Measurements from ENCODE around the gene WDR90.

Gene WDR90

DNA sequence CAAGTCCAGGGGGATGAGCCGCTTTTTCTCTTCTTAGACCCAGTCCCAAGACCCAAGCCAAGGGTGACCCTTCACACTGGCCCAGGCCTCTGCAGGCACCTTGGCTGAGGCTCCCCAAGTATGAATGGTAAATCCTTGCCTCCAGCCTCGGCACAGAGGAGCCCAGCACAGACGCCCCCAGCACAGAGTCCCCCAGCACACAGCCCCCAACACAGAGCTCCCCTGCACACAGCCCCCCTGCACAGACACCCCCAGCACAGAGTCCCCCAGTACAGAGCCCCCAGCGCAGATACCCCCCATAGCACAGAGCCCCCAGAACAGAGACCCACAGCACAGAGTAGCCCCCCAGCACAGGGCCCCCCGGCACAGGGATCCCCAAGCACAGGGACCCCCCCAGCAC lies 8.6 kb upstream of the WDR90 start:
- no peak for DNase-seq

GRCh38 chr16:641326-642188 lies 7.6 kb upstream of the WDR90 start, which contains the start of gene MCRIP2:
TSS of gene MCRIP2 (plus strand) at chr16:641828. CDS start at chr16:641992, 164 bp downstream.
- DNase-seq, result peak; percentile 80

GRCh38 chr16:642189-643049 lies 6.7 kb upstream of the WDR90 start:
- no peak for DNase-seq

DNA sequence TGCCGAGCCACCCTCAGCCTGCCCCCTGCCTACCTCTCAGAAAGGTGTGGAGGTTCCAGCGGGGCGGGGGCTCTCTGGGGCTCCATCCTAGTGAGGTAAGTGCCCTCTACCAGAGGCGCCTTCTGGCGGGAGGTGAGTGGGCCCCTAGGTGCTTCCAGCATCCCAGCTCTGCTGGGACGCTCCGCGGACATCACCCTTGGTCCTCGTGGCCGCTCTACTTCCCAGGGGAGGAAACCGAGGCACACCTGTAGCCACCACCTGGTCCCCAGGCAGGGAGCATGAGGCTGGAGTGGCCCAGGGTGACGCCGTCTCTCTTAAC lies 6.2 kb upstream of the WDR90 start:
- DNase-seq, result no peak

DNA sequence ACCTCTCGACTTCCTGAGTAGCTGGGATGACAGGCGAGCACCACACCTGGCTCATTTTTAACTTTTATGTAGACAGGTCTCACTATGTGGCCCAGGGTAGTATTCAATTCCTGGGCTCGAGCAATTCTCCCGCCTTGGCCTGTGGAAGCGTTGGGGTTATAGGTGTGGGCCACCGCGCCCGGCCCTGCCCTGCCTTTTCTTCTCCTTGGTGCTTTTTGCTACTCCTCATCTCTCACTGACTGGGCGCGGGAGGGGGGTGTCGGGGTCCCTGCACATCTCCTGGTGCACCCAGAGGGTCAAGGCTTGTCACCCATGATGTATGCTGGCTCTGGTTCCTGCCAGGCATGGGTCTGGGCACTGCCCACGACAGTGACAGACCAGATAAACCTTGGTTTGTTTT lies 4.6 kb upstream of the WDR90 start:
- DNase-seq, result no peak

- DNase-seq, result no peak
Measured at GRCh38 chr16:645852-646678, 3.1 kb upstream of the WDR90 start.

GRCh38 chr16:646679-647172 lies 2.4 kb upstream of the WDR90 start:
- DNase-seq, result no peak

DNA sequence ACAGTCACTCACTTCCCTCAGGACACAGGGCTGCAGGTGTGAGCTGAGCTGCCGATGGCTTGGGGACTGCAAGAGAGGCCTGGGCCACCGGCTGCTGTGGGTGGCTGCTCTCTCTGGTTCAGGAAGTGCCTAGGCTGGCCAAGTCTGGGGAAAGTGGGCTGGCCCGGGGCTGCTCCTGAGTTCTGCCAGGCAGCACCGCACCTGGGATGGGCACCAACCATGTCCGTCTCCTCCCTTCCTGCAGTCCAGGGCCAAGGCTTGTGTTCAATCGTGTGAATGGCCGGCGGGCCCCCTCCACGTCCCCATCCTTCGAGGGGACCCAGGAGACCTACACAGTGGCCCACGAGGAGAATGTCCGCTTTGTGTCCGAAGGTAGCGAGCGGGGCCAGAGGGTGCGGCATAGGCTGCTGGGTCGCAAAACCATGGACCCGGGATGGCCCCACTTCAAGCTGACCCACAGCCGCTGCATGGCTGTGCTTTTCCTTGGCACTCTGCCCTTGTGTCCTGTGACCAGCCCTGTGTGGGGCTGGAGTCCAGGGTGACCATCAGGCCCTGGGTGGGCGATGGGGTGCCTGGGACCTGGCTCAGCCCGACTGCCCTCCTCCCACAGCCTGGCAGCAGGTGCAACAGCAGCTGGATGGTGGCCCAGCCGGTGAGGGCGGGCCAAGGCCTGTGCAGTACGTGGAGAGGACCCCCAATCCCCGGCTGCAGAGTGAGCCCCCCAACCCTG lies 1.8 kb upstream of the WDR90 start:
- DNase-seq, result no peak

DNA sequence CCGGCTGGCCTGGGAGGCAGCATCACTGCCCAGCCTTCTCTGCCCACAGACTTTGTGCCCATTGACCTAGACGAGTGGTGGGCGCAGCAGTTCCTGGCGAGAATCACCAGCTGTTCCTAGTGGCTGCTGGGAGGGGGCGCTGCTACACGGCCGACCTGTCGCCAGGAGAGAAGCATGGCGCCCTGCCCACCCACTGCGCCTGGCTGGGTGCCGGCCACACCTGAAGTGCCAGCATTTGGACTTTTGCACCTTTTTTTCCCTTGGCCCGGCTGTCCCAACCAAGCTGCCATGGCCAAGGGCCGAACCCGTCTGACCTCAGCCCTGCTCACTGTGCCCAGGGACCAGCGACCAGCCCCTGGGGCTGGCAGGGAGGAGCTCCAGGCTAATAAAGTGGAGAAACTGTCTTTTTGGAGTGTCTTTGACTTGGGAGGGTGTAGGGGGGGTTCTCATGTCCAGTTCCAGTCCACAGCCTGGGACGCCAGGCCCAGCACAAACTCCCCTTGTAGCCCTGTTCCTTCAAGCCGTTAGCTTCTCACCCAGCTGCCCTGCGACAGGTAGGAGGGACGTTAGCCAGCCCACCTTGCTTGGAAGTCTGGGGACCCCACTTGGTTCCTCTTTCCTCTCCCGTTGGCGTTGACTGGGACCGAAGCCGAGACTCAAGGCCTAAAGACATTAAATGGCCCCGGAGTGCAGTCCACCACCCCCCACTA lies 939 bp upstream of the WDR90 start:
- DNase-seq, result no peak

GRCh38 chr16:649631-650030 lies 466 bp downstream of the WDR90 start:
- no peak for DNase-seq

- DNase-seq, result no peak
Measured at GRCh38 chr16:651844-652243, 2.7 kb downstream of the WDR90 start.

- DNase-seq, result no peak
Measured at GRCh38 chr16:652454-653305, 3.5 kb downstream of the WDR90 start.

DNA sequence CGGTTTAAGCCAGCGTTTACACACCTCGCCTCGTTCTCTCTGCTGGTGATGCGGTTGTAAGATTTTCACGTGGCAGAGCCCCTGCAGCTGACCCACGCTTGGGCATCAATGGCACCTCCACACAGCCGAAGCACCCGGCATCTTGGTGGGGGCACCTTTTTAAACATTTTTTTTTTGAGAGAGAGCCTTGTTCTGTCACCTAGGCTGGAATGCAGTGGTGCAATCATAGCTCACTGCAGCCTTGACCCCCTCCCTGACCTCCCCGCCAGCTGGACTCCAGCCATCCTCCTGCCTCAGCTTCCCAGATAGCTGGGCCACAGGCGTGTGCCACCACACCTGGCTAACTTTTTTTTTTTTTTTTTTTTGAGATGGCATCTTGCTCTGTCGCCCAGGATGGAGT lies 4.9 kb downstream of the WDR90 start:
- no peak for DNase-seq

- no peak for DNase-seq
Measured at GRCh38 chr16:657487-657886, 8.3 kb downstream of the WDR90 start.

GRCh38 chr16:658679-659571 lies 9.8 kb downstream of the WDR90 start:
- DNase-seq, result no peak

DNA sequence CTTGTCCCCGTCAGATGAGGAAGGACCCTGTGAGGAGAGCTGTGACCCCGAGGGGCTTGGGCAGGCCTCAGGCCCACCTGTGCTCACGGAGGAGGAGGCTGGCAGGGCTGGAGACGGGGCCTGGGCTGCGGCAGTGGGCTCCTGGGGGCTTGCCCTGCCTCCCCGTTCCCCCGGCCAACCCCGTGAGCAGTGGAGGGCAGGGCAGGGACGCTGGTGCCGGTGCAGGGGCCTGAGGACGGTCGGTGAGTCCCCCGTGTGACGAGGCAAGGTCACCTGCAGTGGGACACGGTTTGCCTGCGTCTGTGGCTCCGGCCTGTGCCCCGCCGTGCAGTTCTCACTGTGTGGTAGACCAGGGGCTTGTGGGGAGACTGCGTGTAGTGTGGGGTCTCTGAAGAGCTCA lies 10.5 kb downstream of the WDR90 start:
- no peak for DNase-seq

GRCh38 chr16:660132-660458 lies 10.9 kb downstream of the WDR90 start:
- no peak for DNase-seq

- DNase-seq, result peak; percentile 87
Measured at GRCh38 chr16:660459-661183, 11.5 kb downstream of the WDR90 start.
